ENCODE data around the gene BSPRY.

DNA sequence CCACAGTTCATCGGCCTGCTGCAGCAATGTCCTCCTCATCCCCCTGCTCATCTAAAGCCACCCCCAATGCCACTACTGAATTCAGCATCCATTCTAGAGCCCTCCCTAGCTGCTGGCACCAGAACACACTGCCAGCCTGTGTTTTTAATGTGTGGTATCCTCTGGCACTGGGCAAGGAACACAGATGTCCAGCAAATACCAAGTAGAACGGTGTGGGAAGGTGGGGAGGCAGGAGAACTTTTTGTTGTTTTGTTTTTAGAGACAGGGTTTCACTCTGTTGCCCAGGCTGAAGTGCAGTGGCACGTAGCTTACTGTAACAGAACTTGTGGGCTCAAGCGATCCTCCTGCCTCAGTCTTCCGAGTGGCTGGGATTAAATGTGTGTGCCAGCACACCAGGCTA is 22.7 kb downstream of the BSPRY start:
- TF ChIP-seq, protein P1, sequence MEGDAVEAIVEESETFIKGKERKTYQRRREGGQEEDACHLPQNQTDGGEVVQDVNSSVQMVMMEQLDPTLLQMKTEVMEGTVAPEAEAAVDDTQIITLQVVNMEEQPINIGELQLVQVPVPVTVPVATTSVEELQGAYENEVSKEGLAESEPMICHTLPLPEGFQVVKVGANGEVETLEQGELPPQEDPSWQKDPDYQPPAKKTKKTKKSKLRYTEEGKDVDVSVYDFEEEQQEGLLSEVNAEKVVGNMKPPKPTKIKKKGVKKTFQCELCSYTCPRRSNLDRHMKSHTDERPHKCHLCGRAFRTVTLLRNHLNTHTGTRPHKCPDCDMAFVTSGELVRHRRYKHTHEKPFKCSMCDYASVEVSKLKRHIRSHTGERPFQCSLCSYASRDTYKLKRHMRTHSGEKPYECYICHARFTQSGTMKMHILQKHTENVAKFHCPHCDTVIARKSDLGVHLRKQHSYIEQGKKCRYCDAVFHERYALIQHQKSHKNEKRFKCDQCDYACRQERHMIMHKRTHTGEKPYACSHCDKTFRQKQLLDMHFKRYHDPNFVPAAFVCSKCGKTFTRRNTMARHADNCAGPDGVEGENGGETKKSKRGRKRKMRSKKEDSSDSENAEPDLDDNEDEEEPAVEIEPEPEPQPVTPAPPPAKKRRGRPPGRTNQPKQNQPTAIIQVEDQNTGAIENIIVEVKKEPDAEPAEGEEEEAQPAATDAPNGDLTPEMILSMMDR (conservative IDR thresholded peaks at IDR 0.05; ENCODE audit: low read depth in 2 of 2), result no peak
- no peak for TF ChIP-seq CREB1 (CRISPR knock-in tag; IDR thresholded peaks at IDR 0.05; ENCODE audit: low read depth)
- TF ChIP-seq, protein P2, sequence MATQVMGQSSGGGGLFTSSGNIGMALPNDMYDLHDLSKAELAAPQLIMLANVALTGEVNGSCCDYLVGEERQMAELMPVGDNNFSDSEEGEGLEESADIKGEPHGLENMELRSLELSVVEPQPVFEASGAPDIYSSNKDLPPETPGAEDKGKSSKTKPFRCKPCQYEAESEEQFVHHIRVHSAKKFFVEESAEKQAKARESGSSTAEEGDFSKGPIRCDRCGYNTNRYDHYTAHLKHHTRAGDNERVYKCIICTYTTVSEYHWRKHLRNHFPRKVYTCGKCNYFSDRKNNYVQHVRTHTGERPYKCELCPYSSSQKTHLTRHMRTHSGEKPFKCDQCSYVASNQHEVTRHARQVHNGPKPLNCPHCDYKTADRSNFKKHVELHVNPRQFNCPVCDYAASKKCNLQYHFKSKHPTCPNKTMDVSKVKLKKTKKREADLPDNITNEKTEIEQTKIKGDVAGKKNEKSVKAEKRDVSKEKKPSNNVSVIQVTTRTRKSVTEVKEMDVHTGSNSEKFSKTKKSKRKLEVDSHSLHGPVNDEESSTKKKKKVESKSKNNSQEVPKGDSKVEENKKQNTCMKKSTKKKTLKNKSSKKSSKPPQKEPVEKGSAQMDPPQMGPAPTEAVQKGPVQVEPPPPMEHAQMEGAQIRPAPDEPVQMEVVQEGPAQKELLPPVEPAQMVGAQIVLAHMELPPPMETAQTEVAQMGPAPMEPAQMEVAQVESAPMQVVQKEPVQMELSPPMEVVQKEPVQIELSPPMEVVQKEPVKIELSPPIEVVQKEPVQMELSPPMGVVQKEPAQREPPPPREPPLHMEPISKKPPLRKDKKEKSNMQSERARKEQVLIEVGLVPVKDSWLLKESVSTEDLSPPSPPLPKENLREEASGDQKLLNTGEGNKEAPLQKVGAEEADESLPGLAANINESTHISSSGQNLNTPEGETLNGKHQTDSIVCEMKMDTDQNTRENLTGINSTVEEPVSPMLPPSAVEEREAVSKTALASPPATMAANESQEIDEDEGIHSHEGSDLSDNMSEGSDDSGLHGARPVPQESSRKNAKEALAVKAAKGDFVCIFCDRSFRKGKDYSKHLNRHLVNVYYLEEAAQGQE (IDR thresholded peaks at IDR 0.05; ENCODE audit: unreplicated experiment), result no peak
- TF ChIP-seq EZH2phosphoT487 (IDR thresholded peaks at IDR 0.05; ENCODE audit: unreplicated experiment), result no peak
- TF ChIP-seq EZH2 (IDR thresholded peaks at IDR 0.05; ENCODE audit: low read depth, unreplicated experiment), result no peak
- TF ChIP-seq POLR2AphosphoS5 (IDR thresholded peaks at IDR 0.05; ENCODE audit: low read depth), result no peak
- TF ChIP-seq ZNF114 (CRISPR knock-in tag; IDR thresholded peaks at IDR 0.05), result no peak
- TF ChIP-seq, protein P3, sequence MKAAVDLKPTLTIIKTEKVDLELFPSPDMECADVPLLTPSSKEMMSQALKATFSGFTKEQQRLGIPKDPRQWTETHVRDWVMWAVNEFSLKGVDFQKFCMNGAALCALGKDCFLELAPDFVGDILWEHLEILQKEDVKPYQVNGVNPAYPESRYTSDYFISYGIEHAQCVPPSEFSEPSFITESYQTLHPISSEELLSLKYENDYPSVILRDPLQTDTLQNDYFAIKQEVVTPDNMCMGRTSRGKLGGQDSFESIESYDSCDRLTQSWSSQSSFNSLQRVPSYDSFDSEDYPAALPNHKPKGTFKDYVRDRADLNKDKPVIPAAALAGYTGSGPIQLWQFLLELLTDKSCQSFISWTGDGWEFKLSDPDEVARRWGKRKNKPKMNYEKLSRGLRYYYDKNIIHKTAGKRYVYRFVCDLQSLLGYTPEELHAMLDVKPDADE (IDR thresholded peaks at IDR 0.05), result no peak
- no peak for TF ChIP-seq ZNF331 (CRISPR knock-in tag; IDR thresholded peaks at IDR 0.05; ENCODE audit: low read depth)
- TF ChIP-seq, protein P4, sequence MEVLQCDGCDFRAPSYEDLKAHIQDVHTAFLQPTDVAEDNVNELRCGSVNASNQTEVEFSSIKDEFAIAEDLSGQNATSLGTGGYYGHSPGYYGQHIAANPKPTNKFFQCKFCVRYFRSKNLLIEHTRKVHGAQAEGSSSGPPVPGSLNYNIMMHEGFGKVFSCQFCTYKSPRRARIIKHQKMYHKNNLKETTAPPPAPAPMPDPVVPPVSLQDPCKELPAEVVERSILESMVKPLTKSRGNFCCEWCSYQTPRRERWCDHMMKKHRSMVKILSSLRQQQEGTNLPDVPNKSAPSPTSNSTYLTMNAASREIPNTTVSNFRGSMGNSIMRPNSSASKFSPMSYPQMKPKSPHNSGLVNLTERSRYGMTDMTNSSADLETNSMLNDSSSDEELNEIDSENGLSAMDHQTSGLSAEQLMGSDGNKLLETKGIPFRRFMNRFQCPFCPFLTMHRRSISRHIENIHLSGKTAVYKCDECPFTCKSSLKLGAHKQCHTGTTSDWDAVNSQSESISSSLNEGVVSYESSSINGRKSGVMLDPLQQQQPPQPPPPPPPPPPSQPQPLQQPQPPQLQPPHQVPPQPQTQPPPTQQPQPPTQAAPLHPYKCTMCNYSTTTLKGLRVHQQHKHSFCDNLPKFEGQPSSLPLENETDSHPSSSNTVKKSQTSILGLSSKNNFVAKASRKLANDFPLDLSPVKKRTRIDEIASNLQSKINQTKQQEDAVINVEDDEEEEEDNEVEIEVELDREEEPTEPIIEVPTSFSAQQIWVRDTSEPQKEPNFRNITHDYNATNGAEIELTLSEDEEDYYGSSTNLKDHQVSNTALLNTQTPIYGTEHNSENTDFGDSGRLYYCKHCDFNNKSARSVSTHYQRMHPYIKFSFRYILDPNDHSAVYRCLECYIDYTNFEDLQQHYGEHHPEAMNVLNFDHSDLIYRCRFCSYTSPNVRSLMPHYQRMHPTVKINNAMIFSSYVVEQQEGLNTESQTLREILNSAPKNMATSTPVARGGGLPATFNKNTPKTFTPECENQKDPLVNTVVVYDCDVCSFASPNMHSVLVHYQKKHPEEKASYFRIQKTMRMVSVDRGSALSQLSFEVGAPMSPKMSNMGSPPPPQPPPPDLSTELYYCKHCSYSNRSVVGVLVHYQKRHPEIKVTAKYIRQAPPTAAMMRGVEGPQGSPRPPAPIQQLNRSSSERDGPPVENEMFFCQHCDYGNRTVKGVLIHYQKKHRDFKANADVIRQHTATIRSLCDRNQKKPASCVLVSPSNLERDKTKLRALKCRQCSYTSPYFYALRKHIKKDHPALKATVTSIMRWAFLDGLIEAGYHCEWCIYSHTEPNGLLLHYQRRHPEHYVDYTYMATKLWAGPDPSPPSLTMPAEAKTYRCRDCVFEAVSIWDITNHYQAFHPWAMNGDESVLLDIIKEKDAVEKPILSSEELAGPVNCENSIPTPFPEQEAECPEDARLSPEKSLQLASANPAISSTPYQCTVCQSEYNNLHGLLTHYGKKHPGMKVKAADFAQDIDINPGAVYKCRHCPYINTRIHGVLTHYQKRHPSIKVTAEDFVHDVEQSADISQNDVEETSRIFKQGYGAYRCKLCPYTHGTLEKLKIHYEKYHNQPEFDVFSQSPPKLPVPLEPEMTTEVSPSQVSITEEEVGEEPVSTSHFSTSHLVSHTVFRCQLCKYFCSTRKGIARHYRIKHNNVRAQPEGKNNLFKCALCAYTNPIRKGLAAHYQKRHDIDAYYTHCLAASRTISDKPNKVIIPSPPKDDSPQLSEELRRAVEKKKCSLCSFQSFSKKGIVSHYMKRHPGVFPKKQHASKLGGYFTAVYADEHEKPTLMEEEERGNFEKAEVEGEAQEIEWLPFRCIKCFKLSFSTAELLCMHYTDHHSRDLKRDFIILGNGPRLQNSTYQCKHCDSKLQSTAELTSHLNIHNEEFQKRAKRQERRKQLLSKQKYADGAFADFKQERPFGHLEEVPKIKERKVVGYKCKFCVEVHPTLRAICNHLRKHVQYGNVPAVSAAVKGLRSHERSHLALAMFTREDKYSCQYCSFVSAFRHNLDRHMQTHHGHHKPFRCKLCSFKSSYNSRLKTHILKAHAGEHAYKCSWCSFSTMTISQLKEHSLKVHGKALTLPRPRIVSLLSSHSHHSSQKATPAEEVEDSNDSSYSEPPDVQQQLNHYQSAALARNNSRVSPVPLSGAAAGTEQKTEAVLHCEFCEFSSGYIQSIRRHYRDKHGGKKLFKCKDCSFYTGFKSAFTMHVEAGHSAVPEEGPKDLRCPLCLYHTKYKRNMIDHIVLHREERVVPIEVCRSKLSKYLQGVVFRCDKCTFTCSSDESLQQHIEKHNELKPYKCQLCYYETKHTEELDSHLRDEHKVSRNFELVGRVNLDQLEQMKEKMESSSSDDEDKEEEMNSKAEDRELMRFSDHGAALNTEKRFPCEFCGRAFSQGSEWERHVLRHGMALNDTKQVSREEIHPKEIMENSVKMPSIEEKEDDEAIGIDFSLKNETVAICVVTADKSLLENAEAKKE (CRISPR knock-in tag; IDR thresholded peaks at IDR 0.05), result no peak
- no peak for TF ChIP-seq JUNB (IDR thresholded peaks at IDR 0.05; ENCODE audit: unreplicated experiment)
- no peak for TF ChIP-seq STAT1 (IDR thresholded peaks at IDR 0.05; ENCODE audit: unreplicated experiment)
